ENCODE measurements around the gene MORF4L1. TPM values are rescaled to one million over a fixed set of nuclear protein-coding genes. Genes with fewer than 3 reads are reported as not detected.

The MORF4L1 gene
- total and polyA plus RNA-seq, 2 donors (not counting 1 experiment from before 2014, with no cell fraction given) = 268 to 710 TPM

- no peaks in the 10 kb centered on the region for H3K36me3 ChIP-seq (ENCODE audit: control insufficient read depth, insufficient read depth, low read length)
- no peaks in the 10 kb centered on the region for H3K27me3 ChIP-seq (ENCODE audit: control insufficient read depth, insufficient read depth, low read length)
- H2AFZ ChIP-seq (ENCODE audit: low read length) = no peak overlapping the region
- H3K4me2 ChIP-seq (ENCODE audit: extremely low read depth, insufficient read depth, low read length) = no peak overlapping the region
- no peaks in the 10 kb centered on the region for H4K20me1 ChIP-seq (ENCODE audit: control insufficient read depth, extremely low read depth, insufficient read depth, low read length)
- H3K9me3 ChIP-seq (ENCODE audit: control insufficient read depth, insufficient read depth, low read depth, low read length) = no peaks in the 10 kb centered on the region
- no peak for DNase-seq (ENCODE audit: low read depth in 2 of 2)
- no peak for TF ChIP-seq EZH2 (IDR thresholded peaks at IDR 0.05; ENCODE audit: low read length, missing control alignments)
- TF ChIP-seq, protein P1, sequence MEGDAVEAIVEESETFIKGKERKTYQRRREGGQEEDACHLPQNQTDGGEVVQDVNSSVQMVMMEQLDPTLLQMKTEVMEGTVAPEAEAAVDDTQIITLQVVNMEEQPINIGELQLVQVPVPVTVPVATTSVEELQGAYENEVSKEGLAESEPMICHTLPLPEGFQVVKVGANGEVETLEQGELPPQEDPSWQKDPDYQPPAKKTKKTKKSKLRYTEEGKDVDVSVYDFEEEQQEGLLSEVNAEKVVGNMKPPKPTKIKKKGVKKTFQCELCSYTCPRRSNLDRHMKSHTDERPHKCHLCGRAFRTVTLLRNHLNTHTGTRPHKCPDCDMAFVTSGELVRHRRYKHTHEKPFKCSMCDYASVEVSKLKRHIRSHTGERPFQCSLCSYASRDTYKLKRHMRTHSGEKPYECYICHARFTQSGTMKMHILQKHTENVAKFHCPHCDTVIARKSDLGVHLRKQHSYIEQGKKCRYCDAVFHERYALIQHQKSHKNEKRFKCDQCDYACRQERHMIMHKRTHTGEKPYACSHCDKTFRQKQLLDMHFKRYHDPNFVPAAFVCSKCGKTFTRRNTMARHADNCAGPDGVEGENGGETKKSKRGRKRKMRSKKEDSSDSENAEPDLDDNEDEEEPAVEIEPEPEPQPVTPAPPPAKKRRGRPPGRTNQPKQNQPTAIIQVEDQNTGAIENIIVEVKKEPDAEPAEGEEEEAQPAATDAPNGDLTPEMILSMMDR (conservative IDR thresholded peaks at IDR 0.05 in 1 of 2, IDR thresholded peaks at IDR 0.05 in 1 of 2; ENCODE audit: low read depth in 1 of 2, low read length in 2 of 2) = no peak
- no peak overlapping the region for H3K27ac ChIP-seq (ENCODE audit: insufficient read depth, low read length)
- H3K4me1 ChIP-seq (ENCODE audit: control insufficient read depth, extremely low read depth, insufficient read depth, low read length) = no peaks in the 10 kb centered on the region
- no peaks in the 10 kb centered on the region for H3K79me2 ChIP-seq (ENCODE audit: control insufficient read depth, insufficient read depth, low read length)
- no peak overlapping the region for H3K4me3 ChIP-seq (replicated peaks in 1 of 4; ENCODE audit: control extremely low read depth in 1 of 4, insufficient read depth in 1 of 4, low read depth in 3 of 4, low read length in 4 of 4)
- H3K9ac ChIP-seq (ENCODE audit: insufficient read depth, low read length) = no peak overlapping the region
These were observed 21.5 kb upstream of the MORF4L1 start for GRCh38 chr15:78850941-78851755.

- no peaks in the 10 kb centered on the region for H3K27me3 ChIP-seq (ENCODE audit: control insufficient read depth, insufficient read depth, low read length)
- H3K36me3 ChIP-seq (ENCODE audit: control insufficient read depth, insufficient read depth, low read length) = no peaks in the 10 kb centered on the region
- H3K79me2 ChIP-seq (ENCODE audit: control insufficient read depth, insufficient read depth, low read length) = no peaks in the 10 kb centered on the region
- no peak overlapping the region for H3K9ac ChIP-seq (ENCODE audit: insufficient read depth, low read length)
- H3K4me1 ChIP-seq (ENCODE audit: control insufficient read depth, extremely low read depth, insufficient read depth, low read length) = no peaks in the 10 kb centered on the region
- no peaks in the 10 kb centered on the region for H3K9me3 ChIP-seq (ENCODE audit: control insufficient read depth, insufficient read depth, low read depth, low read length)
- H4K20me1 ChIP-seq (ENCODE audit: control insufficient read depth, extremely low read depth, insufficient read depth, low read length) = no peaks in the 10 kb centered on the region
- no peak overlapping the region for H3K27ac ChIP-seq (ENCODE audit: insufficient read depth, low read length)
- no peak overlapping the region for H3K4me2 ChIP-seq (ENCODE audit: extremely low read depth, insufficient read depth, low read length)
- no peak for TF ChIP-seq EZH2 (IDR thresholded peaks at IDR 0.05; ENCODE audit: low read length, missing control alignments)
- TF ChIP-seq, protein P1 (conservative IDR thresholded peaks at IDR 0.05 in 1 of 2, IDR thresholded peaks at IDR 0.05 in 1 of 2; ENCODE audit: low read depth in 1 of 2, low read length in 2 of 2) = no peak
- no peak overlapping the region for H3K4me3 ChIP-seq (replicated peaks in 1 of 4; ENCODE audit: control extremely low read depth in 1 of 4, insufficient read depth in 1 of 4, low read depth in 3 of 4, low read length in 4 of 4)
- DNase-seq (ENCODE audit: low read depth in 2 of 2) = no peak
- H2AFZ ChIP-seq (ENCODE audit: low read length) = no peak overlapping the region
These were observed 19.2 kb upstream of the MORF4L1 start for GRCh38 chr15:78853500-78853899.

DNA sequence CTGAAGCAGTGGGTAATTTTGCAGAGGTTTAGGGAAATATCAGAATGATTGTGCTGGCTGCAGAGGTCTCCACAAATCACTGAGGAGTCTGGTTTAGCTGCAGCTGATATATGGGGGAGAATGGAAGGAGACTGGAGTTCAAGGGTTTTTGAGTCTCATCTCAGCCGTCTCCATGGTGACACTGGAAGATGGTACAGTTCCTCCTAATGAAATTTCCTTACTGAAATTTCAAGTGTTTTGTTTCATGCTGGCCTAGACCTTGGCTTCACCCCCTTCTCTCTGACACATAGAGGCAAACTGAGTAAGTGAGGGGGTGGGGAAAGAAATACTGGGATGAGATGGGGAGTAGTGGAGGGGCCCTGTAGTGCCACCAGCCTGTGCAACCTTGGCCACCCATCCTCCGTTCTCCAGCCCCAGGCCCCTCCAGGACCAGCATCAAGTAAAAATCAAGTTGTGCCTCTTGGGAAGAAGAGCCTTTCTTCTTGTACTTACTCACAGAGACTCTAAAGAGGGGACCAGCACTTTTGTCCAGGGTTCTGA, 17.8 kb upstream of the MORF4L1 start:
- no peak for DNase-seq (ENCODE audit: low read depth in 2 of 2)
- Histone ChIP-seq H3K4me3 (replicated peaks in 1 of 4; ENCODE audit: control extremely low read depth in 1 of 4, insufficient read depth in 1 of 4, low read depth in 3 of 4, low read length in 4 of 4) (no peak overlapping the region), H3K27ac (ENCODE audit: insufficient read depth, low read length) (peak overlapping the region; percentile 38), H3K4me1 (ENCODE audit: control insufficient read depth, extremely low read depth, insufficient read depth, low read length) (no peaks in the 10 kb centered on the region), H3K79me2 (ENCODE audit: control insufficient read depth, insufficient read depth, low read length) (no peaks in the 10 kb centered on the region), H3K9ac (ENCODE audit: insufficient read depth, low read length) (no peak overlapping the region), H3K4me2 (ENCODE audit: extremely low read depth, insufficient read depth, low read length) (no peak overlapping the region), H3K36me3 (ENCODE audit: control insufficient read depth, insufficient read depth, low read length) (no peaks in the 10 kb centered on the region), H3K27me3 (ENCODE audit: control insufficient read depth, insufficient read depth, low read length) (no peaks in the 10 kb centered on the region), H3K9me3 (ENCODE audit: control insufficient read depth, insufficient read depth, low read depth, low read length) (no peaks in the 10 kb centered on the region), H2AFZ (ENCODE audit: low read length) (no peak overlapping the region), H4K20me1 (ENCODE audit: control insufficient read depth, extremely low read depth, insufficient read depth, low read length) (no peaks in the 10 kb centered on the region)
- TF ChIP-seq, protein P1 (conservative IDR thresholded peaks at IDR 0.05 in 1 of 2, IDR thresholded peaks at IDR 0.05 in 1 of 2; ENCODE audit: low read depth in 1 of 2, low read length in 2 of 2) = no peak
- TF ChIP-seq EZH2 (IDR thresholded peaks at IDR 0.05; ENCODE audit: low read length, missing control alignments) = no peak
